NCI-H1105 treated with DMSO at 0.1 percent for 48 hours (cell line): ENCODE measurements around the gene CMSS1.

ENCODE experiments used
- DNase-seq: peaks from one replicate; lab custom pipeline; 2025; lab: John Stamatoyannopoulos, UW

CMSS1 gene

GRCh38 chr3:99999536-99999935 lies 181.9 kb downstream of the CMSS1 start:
- DNase-seq: no peak

GRCh38 chr3:100001083-100001482 lies 183.4 kb downstream of the CMSS1 start:
- DNase-seq: no peak

- DNase-seq: peak; percentile 69
Measured at GRCh38 chr3:100001526-100002270, 184.0 kb downstream of the CMSS1 start.

- DNase-seq: no peak
Measured at GRCh38 chr3:100002599-100003350, 185.1 kb downstream of the CMSS1 start.

- no peak for DNase-seq
Measured at GRCh38 chr3:100003609-100004503, 186.2 kb downstream of the CMSS1 start.

GRCh38 chr3:100004931-100005330 lies 187.3 kb downstream of the CMSS1 start:
- DNase-seq: no peak

- DNase-seq: no peak
Measured at GRCh38 chr3:100005665-100006393, 188.2 kb downstream of the CMSS1 start.

GRCh38 chr3:100006570-100007271 lies 189.1 kb downstream of the CMSS1 start:
- DNase-seq: no peak

- no peak for DNase-seq
Measured at GRCh38 chr3:100007313-100007712, 189.7 kb downstream of the CMSS1 start.

- peak; percentile 14 for DNase-seq
Measured at GRCh38 chr3:100008081-100008698, 190.5 kb downstream of the CMSS1 start.

- DNase-seq: no peak
Measured at GRCh38 chr3:100009276-100010086, 191.8 kb downstream of the CMSS1 start.

GRCh38 chr3:100010087-100010417 lies 192.4 kb downstream of the CMSS1 start:
- DNase-seq: no peak

GRCh38 chr3:100018806-100019205 lies 201.1 kb downstream of the CMSS1 start:
- DNase-seq: no peak

GRCh38 chr3:100019719-100020118 lies 202.1 kb downstream of the CMSS1 start:
- DNase-seq: no peak

- no peak for DNase-seq
Measured at GRCh38 chr3:100020876-100021644, 203.4 kb downstream of the CMSS1 start.

- DNase-seq: no peak
Measured at GRCh38 chr3:100022506-100022905, 204.8 kb downstream of the CMSS1 start.

- peak; percentile 17 for DNase-seq
Measured at GRCh38 chr3:100023150-100023549, 205.5 kb downstream of the CMSS1 start.

GRCh38 chr3:100023595-100023994 lies 205.9 kb downstream of the CMSS1 start:
- no peak for DNase-seq
